ENCODE data around the gene CCDC102B.

Gene CCDC102B

GRCh38 chr18:69088973-69089372 is 291.1 kb downstream of the CCDC102B start:
- no peak for DNase-seq (ENCODE audit: low read depth)

GRCh38 chr18:69097349-69097748 is 299.5 kb downstream of the CCDC102B start:
- DNase-seq (ENCODE audit: low read depth), result no peak

GRCh38 chr18:69102959-69103358 is 305.1 kb downstream of the CCDC102B start:
- peak; percentile 42 for DNase-seq (ENCODE audit: low read depth)
